ENCODE data around the gene S100A4. TPM values are rescaled to one million over a fixed set of nuclear protein-coding genes. Genes with fewer than 3 reads are reported as not detected.
"Not testable (repeated sequence)": the region's sequence is repeated elsewhere in the genome, so short reads cannot be mapped to it uniquely, and the experiment has no call there.

The S100A4 gene
- polyA plus RNA-seq (ENCODE audit: insufficient read length in 10 of 10) = 100 to 1,000 TPM; 162 to 254 (median 206) TPM
- long read RNA-seq, donor 1, transcript S100A4-201 (4 exons, 566 nt) = minor isoform, 10 of 172 reads
- long read RNA-seq, donor 1, transcript S100A4-204 (3 exons, 600 nt) = major isoform, 131 of 172 reads
- long read RNA-seq, donor 1, transcript S100A4-206 (2 exons, 755 nt) = minor isoform, 20 of 172 reads
- long read RNA-seq, donor 1, partial matches to known transcripts = 7 of 172 reads
- long read RNA-seq, donor 1, other reads (novel, unspliced or antisense) = 0 of 172 reads
- long read RNA-seq, donor 2, transcript S100A4-206 (2 exons, 755 nt) = minor isoform, 13 of 137 reads
- long read RNA-seq, donor 2, transcript S100A4-204 (3 exons, 600 nt) = major isoform, 119 of 137 reads
- long read RNA-seq, donor 2, partial matches to known transcripts = 0 of 137 reads
- long read RNA-seq, donor 2, other reads (novel, unspliced or antisense) = 0 of 137 reads
- long read RNA-seq, donor 3, partial matches to known transcripts = 0 of 1 reads
- long read RNA-seq, donor 3, other reads (novel, unspliced or antisense) = 0 of 1 reads
- long read RNA-seq, donor 4, transcript S100A4-206 (2 exons, 755 nt) = minor isoform, 14 of 124 reads
- long read RNA-seq, donor 4, transcript S100A4-204 (3 exons, 600 nt) = major isoform, 97 of 124 reads
- long read RNA-seq, donor 4, partial matches to known transcripts = 5 of 124 reads
- long read RNA-seq, donor 4, other reads (novel, unspliced or antisense) = 0 of 124 reads
- long read RNA-seq, donor 5, transcript S100A4-201 (4 exons, 566 nt) = minor isoform, 12 of 249 reads
- long read RNA-seq, donor 5, transcript S100A4-206 (2 exons, 755 nt) = minor isoform, 33 of 249 reads
- long read RNA-seq, donor 5, transcript S100A4-204 (3 exons, 600 nt) = major isoform, 188 of 249 reads
- long read RNA-seq, donor 5, partial matches to known transcripts = 7 of 249 reads
- long read RNA-seq, donor 5, other reads (novel, unspliced or antisense) = 6 of 249 reads
- long read RNA-seq, donor 6, transcript S100A4-204 (3 exons, 600 nt) = major isoform, 139 of 175 reads
- long read RNA-seq, donor 6, transcript S100A4-206 (2 exons, 755 nt) = minor isoform, 14 of 175 reads
- long read RNA-seq, donor 6, transcript S100A4-201 (4 exons, 566 nt) = minor isoform, 8 of 175 reads
- long read RNA-seq, donor 6, partial matches to known transcripts = 5 of 175 reads
- long read RNA-seq, donor 6, other reads (novel, unspliced or antisense) = 6 of 175 reads
- long read RNA-seq, donor 7, transcript S100A4-204 (3 exons, 600 nt) = major isoform, 83 of 108 reads
- long read RNA-seq, donor 7, transcript S100A4-206 (2 exons, 755 nt) = minor isoform, 7 of 108 reads
- long read RNA-seq, donor 7, transcript S100A4-201 (4 exons, 566 nt) = minor isoform, 7 of 108 reads
- long read RNA-seq, donor 7, partial matches to known transcripts = 5 of 108 reads
- long read RNA-seq, donor 7, other reads (novel, unspliced or antisense) = 5 of 108 reads
- long read RNA-seq, donor 8, transcript S100A4-204 (3 exons, 600 nt) = major isoform, 97 of 148 reads
- long read RNA-seq, donor 8, transcript S100A4-206 (2 exons, 755 nt) = minor isoform, 21 of 148 reads
- long read RNA-seq, donor 8, transcript S100A4-201 (4 exons, 566 nt) = minor isoform, 5 of 148 reads
- long read RNA-seq, donor 8, partial matches to known transcripts = 14 of 148 reads
- long read RNA-seq, donor 8, other reads (novel, unspliced or antisense) = 6 of 148 reads
- long read RNA-seq, donor 9, transcript S100A4-204 (3 exons, 600 nt) = major isoform, 13 of 15 reads
- long read RNA-seq, donor 9, partial matches to known transcripts = 0 of 15 reads
- long read RNA-seq, donor 9, other reads (novel, unspliced or antisense) = 0 of 15 reads

- DNase-seq = peak; percentile 92 to 97 (median 95)
Observed at GRCh38 chr1:153545067-153546055, at the start of gene S100A4. Gene S100A4, minus strand, starts transcription at chr1:153545806. Its CDS starts 1,012 bp downstream, at chr1:153544794.

GRCh38 chr1:153592748-153593147 is 47.1 kb upstream of the S100A4 start:
- DNase-seq = peak in 1 of 3 donors; percentile 31

- no peak for DNase-seq
Observed at GRCh38 chr1:153588482-153588881, 42.9 kb upstream of the S100A4 start.

GRCh38 chr1:153588033-153588432 is 42.4 kb upstream of the S100A4 start:
- DNase-seq = not testable (repeated sequence)

GRCh38 chr1:153587314-153587713 is 41.7 kb upstream of the S100A4 start:
- DNase-seq = no peak

- no peak for DNase-seq
Observed at GRCh38 chr1:153586347-153586746, 40.7 kb upstream of the S100A4 start.

GRCh38 chr1:153585006-153585405 is 39.4 kb upstream of the S100A4 start:
- no peak for DNase-seq

- DNase-seq = no peak
Observed at GRCh38 chr1:153583976-153584375, 38.4 kb upstream of the S100A4 start.

GRCh38 chr1:153583514-153583913 is 37.9 kb upstream of the S100A4 start:
- DNase-seq = not testable (repeated sequence)

GRCh38 chr1:153582836-153583235 is 37.2 kb upstream of the S100A4 start:
- DNase-seq = not testable (repeated sequence)

- DNase-seq = no peak
Observed at GRCh38 chr1:153578936-153579335, 33.3 kb upstream of the S100A4 start.

- DNase-seq = peak in 1 of 3 donors; percentile 22
Observed at GRCh38 chr1:153578490-153578889, 32.9 kb upstream of the S100A4 start.

GRCh38 chr1:153577624-153578051 is 32.0 kb upstream of the S100A4 start:
- DNase-seq = no peak

- DNase-seq = no peak
Observed at GRCh38 chr1:153577138-153577537, 31.5 kb upstream of the S100A4 start.

GRCh38 chr1:153575497-153575896 is 29.9 kb upstream of the S100A4 start:
- DNase-seq = not testable (repeated sequence)

- DNase-seq = not testable (repeated sequence)
Observed at GRCh38 chr1:153575081-153575491, 29.5 kb upstream of the S100A4 start.

GRCh38 chr1:153573351-153573750 is 27.7 kb upstream of the S100A4 start:
- DNase-seq = no peak

- peak; percentile 52 to 68 (median 59) for DNase-seq
Observed at GRCh38 chr1:153572569-153573015, 27.0 kb upstream of the S100A4 start.

GRCh38 chr1:153571706-153572105 is 26.1 kb upstream of the S100A4 start:
- DNase-seq = no peak
